ENCODE data around the gene ANKMY1.

Gene ANKMY1

GRCh38 chr2:240575101-240575965 lies 17.5 kb upstream of the ANKMY1 start:
- H3K4me2 ChIP-seq (ENCODE audit: low read length) = no peak overlapping the region
- no peaks in the 10 kb centered on the region for H3K27me3 ChIP-seq (ENCODE audit: low read depth, low read length)
- no peak overlapping the region for H2AFZ ChIP-seq (ENCODE audit: low read depth, low read length)
- TF ChIP-seq, protein P1, sequence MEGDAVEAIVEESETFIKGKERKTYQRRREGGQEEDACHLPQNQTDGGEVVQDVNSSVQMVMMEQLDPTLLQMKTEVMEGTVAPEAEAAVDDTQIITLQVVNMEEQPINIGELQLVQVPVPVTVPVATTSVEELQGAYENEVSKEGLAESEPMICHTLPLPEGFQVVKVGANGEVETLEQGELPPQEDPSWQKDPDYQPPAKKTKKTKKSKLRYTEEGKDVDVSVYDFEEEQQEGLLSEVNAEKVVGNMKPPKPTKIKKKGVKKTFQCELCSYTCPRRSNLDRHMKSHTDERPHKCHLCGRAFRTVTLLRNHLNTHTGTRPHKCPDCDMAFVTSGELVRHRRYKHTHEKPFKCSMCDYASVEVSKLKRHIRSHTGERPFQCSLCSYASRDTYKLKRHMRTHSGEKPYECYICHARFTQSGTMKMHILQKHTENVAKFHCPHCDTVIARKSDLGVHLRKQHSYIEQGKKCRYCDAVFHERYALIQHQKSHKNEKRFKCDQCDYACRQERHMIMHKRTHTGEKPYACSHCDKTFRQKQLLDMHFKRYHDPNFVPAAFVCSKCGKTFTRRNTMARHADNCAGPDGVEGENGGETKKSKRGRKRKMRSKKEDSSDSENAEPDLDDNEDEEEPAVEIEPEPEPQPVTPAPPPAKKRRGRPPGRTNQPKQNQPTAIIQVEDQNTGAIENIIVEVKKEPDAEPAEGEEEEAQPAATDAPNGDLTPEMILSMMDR (IDR thresholded peaks at IDR 0.05; ENCODE audit: low read depth, low read length) = no peak
- no peak for TF ChIP-seq EZH2phosphoT487 (IDR thresholded peaks at IDR 0.05; ENCODE audit: low read depth)
- H3K36me3 ChIP-seq (replicated peaks; ENCODE audit: low read depth, low read length) = peaks cover 1% of the 10 kb centered on the region
- no peak overlapping the region for H3K4me3 ChIP-seq (ENCODE audit: low read length)
- H3K4me1 ChIP-seq (ENCODE audit: low read length) = peaks cover 20% of the 10 kb centered on the region
- H4K20me1 ChIP-seq (ENCODE audit: insufficient read depth, low read length) = no peaks in the 10 kb centered on the region
- H3K9me3 ChIP-seq (ENCODE audit: insufficient read depth, low read length) = no peaks in the 10 kb centered on the region
- H3K79me2 ChIP-seq (ENCODE audit: low read length) = peaks cover 14% of the 10 kb centered on the region
- H3K9ac ChIP-seq (ENCODE audit: low read length) = no peak overlapping the region
- no peak overlapping the region for H3K27ac ChIP-seq (ENCODE audit: low read length)

DNA sequence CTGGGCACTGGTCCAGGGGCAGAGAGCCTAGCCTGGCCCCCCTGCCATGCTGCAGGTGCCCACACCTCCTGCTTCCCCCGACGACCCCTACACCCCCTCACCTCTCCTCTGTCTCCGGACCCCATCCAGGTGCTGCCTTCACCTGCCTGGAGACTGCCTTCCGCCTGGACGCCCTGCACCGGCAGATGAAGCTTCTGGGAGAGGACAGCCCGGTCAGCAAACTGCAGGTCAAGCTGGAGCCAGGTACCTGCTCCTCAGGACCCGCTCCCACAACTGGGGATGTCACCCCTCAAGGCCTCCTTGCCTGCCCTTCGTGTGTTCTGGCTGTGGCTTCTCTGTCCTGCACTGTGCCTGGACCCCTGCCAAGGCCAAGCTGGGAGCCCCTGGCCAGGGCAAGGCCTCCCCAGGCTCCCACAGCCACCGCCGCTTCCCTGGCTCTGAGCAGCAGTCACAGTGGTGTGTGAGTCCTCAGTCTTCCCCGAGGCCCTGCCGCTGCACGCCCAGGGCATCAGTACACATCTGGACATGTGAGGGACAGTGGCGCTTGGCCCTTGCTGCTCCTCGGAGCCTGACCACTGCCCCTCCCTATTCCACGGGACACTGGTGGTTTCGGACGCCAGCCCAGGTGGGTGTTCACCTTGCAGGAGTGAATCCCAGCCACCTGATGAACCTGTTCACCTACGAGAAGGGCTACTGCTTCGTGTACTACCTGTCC lies 16.8 kb upstream of the ANKMY1 start:
- Histone ChIP-seq H2AFZ (ENCODE audit: low read depth, low read length) (no peak overlapping the region), H3K4me1 (ENCODE audit: low read length) (peaks cover 15% of the 10 kb centered on the region), H3K9me3 (ENCODE audit: insufficient read depth, low read length) (no peaks in the 10 kb centered on the region), H3K9ac (ENCODE audit: low read length) (no peak overlapping the region), H3K27ac (ENCODE audit: low read length) (no peak overlapping the region), H3K27me3 (ENCODE audit: low read depth, low read length) (no peaks in the 10 kb centered on the region), H3K36me3 (replicated peaks; ENCODE audit: low read depth, low read length) (no peaks in the 10 kb centered on the region), H3K4me3 (ENCODE audit: low read length) (no peak overlapping the region), H3K79me2 (ENCODE audit: low read length) (peaks cover 18% of the 10 kb centered on the region), H3K4me2 (ENCODE audit: low read length) (no peak overlapping the region), H4K20me1 (ENCODE audit: insufficient read depth, low read length) (peaks cover 6% of the 10 kb centered on the region; the same call in 1 of the 2 replicates)
- no peak for TF ChIP-seq EZH2phosphoT487 (IDR thresholded peaks at IDR 0.05; ENCODE audit: low read depth)
- TF ChIP-seq, protein P1 (IDR thresholded peaks at IDR 0.05; ENCODE audit: low read depth, low read length) = no peak

DNA sequence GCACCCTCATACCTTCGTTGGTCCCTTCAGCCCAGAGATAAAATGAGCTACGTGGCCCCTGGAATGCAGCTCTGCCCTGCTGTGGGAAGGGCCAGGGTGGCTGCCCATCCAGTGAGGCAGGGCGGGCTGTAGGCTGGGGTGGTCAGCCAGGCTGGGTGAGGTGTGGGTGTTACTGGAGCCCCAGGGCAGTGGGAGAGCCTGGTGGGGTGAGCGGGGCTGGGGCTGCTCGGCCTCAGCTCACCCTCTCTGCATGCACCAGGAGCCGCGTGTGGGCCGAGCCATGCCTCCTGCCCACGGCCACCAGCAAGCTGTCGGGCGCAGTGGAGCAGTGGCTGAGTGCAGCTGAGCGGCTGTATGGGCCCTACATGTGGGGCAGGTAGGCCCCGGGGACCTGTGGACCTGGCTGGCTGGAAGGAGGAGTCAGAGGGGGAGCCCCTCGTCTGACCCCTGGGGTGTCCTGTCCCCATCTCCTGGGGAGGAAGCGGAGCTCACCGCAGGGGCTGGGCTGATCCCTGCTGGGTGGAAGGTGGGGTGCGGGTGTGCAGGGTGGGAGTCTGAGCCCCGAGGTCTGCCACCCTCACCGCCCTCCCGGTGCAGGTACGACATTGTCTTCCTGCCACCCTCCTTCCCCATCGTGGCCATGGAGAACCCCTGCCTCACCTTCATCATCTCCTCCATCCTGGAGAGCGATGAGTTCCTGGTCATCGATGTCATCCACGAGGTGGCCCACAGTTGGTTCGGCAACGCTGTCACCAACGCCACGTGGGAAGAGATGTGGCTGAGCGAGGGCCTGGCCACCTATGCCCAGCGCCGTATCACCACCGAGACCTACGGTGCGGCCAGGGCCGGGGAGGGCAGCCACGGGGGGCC lies 16.0 kb upstream of the ANKMY1 start:
- H3K9ac ChIP-seq (ENCODE audit: low read length) = no peak overlapping the region
- no peaks in the 10 kb centered on the region for H3K27me3 ChIP-seq (ENCODE audit: low read depth, low read length)
- TF ChIP-seq, protein P1 (IDR thresholded peaks at IDR 0.05; ENCODE audit: low read depth, low read length) = no peak
- no peak for TF ChIP-seq EZH2phosphoT487 (IDR thresholded peaks at IDR 0.05; ENCODE audit: low read depth)
- no peak overlapping the region for H3K4me2 ChIP-seq (ENCODE audit: low read length)
- H4K20me1 ChIP-seq (ENCODE audit: insufficient read depth, low read length) = peaks cover 9% of the 10 kb centered on the region; the same call in 1 of the 2 replicates
- H3K79me2 ChIP-seq (ENCODE audit: low read length) = peaks cover 23% of the 10 kb centered on the region
- H3K36me3 ChIP-seq (replicated peaks; ENCODE audit: low read depth, low read length) = no peaks in the 10 kb centered on the region
- peaks cover 9% of the 10 kb centered on the region for H3K4me1 ChIP-seq (ENCODE audit: low read length)
- no peaks in the 10 kb centered on the region for H3K9me3 ChIP-seq (ENCODE audit: insufficient read depth, low read length)
- no peak overlapping the region for H3K4me3 ChIP-seq (ENCODE audit: low read length)
- H2AFZ ChIP-seq (ENCODE audit: low read depth, low read length) = no peak overlapping the region
- H3K27ac ChIP-seq (ENCODE audit: low read length) = no peak overlapping the region

Measured in OCI-LY3 (cell line).